ENCODE results near the gene SLC6A2.

SLC6A2 gene

GRCh38 chr16:55710466-55710865 is 54.7 kb downstream of the SLC6A2 start:
- peak; percentile 25 for DNase-seq (ENCODE audit: low read depth, low spot score)

GRCh38 chr16:55711959-55712876 is 56.4 kb downstream of the SLC6A2 start:
- DNase-seq (ENCODE audit: low read depth, low spot score) = peak; percentile 65

- no peak for DNase-seq (ENCODE audit: low read depth, low spot score)
These were observed 57.3 kb downstream of the SLC6A2 start for GRCh38 chr16:55713103-55713502.

- DNase-seq (ENCODE audit: low read depth, low spot score) = no peak
These were observed 61.5 kb downstream of the SLC6A2 start for GRCh38 chr16:55717326-55717725.

GRCh38 chr16:55725055-55725777 is 69.4 kb downstream of the SLC6A2 start:
- no peak for DNase-seq (ENCODE audit: low read depth, low spot score)

- DNase-seq (ENCODE audit: low read depth, low spot score) = no peak
These were observed 73.0 kb downstream of the SLC6A2 start for GRCh38 chr16:55728797-55729196.

- DNase-seq (ENCODE audit: low read depth, low spot score) = no peak
These were observed 74.3 kb downstream of the SLC6A2 start for GRCh38 chr16:55730115-55730514.

- DNase-seq (ENCODE audit: low read depth, low spot score) = no peak
These were observed 76.7 kb downstream of the SLC6A2 start for GRCh38 chr16:55732496-55732895.

- DNase-seq (ENCODE audit: low read depth, low spot score) = no peak
These were observed 78.9 kb downstream of the SLC6A2 start for GRCh38 chr16:55734665-55735064.

DNA sequence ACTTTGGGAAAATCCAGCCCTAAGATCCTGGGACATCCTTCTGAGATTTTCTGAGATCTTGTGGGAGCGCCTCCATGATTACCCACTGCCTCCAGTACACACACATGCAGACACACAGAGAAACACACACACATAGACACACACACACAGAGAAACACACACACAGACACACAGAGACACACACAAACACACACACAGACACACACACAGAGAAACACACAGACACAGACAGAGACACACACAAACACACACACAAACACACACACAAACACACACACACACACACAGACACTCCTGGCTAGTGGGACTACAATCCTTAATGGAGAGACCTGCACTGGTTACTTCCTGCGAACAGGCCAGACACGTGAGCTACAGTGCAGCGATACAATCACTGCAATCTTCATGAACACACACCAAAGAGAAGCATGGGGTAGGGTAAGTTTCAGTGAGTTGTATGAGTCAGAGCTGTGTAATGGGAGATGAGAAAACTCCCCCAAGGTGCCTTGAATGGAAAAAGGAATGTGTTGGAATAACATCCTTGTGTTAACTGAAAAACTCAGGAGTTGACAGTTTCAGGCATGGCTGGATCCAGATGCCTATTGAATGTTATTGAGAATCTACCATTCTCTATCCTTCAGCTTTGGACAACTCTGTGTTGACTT is 79.5 kb downstream of the SLC6A2 start:
- no peak for DNase-seq (ENCODE audit: low read depth, low spot score)

DNA sequence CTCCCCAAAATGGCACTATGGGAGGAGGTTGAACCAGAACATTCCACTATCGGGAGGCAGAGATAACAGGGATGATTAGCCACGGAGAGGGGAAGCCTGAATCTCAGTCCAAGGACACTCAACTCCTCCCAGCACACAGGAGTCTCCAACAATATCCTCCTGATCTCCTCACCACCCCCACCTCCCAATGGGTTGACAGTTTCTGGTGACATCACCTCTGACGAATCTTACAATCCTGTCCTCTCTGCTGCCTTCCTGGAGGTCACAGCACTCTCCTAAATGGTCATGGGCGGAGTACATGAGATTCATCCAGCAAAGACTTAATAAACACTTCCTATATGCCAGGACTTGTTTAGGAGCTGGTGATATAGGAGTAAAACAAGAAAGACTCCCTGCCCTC is 80.9 kb downstream of the SLC6A2 start:
- DNase-seq (ENCODE audit: low read depth, low spot score) = no peak

DNA sequence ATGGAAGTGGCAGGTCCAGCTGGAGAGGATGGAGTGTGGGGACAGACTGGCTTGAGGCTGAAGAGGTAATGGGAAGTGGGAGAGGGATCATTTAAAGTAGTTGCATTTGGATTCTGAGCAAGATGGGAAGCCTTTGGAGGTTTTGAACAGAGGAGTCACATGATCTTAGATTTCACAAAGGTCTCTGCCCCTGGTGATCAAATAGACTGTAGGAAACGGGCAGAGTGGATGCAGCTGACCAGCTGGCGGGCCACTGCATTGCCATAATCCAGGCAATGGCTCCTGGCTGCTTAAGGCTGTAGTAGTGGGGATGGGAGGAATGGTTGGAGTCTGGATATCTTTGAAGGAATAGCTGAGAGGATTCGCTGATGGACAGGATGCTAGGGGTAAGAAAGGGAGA is 81.5 kb downstream of the SLC6A2 start:
- DNase-seq (ENCODE audit: low read depth, low spot score) = no peak

- no peak for DNase-seq (ENCODE audit: low read depth, low spot score)
These were observed 82.2 kb downstream of the SLC6A2 start for GRCh38 chr16:55737966-55738365.

DNA sequence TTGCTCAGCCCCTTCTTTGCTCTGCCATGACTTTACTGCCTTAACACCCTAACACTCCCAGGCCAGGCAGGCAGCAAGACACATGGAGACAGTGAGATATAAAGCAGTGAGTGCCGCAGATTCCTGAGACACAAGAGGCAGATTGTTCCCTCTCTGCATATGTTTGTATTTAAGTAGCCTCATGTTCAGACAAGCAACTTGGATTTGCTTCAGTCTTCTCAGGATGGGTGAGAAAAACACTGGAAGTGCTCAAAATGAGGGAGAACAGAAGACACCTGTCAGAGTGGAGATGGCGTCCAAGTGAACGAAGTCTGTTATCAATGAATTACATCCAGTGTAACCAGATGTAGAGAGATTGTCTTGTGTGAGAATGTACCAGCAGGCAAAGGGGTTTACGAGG is 90.3 kb downstream of the SLC6A2 start:
- DNase-seq (ENCODE audit: low read depth, low spot score) = no peak

- DNase-seq (ENCODE audit: low read depth, low spot score) = no peak
These were observed 92.0 kb downstream of the SLC6A2 start for GRCh38 chr16:55747785-55748184.

GRCh38 chr16:55752465-55753144 is 96.8 kb downstream of the SLC6A2 start:
- peak; percentile 13 for DNase-seq (ENCODE audit: low read depth, low spot score)

DNA sequence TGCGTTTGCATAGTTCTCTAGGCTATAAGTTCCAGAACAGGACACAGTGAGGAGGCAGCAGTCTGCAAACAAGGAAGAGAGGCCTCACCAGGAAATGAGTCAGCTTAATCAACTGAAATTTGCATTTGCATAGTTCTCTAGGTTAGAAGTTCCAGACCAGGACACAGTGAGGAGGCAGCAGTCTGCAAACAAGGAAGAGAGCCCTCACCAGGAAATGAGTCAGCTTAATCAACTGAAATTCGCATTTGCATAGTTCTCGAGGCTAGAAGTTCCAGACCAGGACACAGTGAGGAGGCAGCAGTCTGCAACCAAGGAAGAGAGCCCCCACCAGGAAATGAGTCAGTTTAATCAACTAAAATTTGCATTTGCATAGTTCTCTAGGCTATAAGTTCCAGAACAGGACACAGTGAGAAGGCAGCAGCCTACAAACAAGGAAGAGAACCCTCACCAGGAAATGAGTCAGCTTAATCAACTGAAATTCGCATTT is 97.4 kb downstream of the SLC6A2 start:
- peak; percentile 25 for DNase-seq (ENCODE audit: low read depth, low spot score)

Measured in ELF-1 (cell line).